Measurements from ENCODE around the gene CYFIP2. TPM values are rescaled to one million over a fixed set of nuclear protein-coding genes. Genes with fewer than 3 reads are reported as not detected.

CYFIP2 gene
- total RNA-seq, 1 donor: 6.5 TPM

DNA sequence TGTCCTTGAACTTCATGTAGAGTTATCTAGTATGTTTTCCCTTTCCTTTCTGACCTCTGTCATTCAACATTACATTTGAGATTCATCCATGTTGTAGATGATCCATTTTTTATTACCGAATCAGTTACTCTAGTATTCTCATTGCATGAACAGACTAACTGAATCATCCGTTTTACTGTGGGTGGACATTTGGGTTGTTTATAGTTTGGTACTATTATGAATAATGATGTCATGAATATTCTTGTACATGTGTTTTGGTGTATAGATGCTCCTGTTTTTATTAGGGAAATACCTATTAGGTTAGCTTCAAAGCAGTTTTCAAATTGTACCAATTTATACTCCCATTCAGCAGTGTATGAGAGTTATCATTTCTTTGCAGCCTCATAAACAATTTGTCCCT is 99.8 kb downstream of the CYFIP2 start:
- no peaks in the 10 kb centered on the region for H4K20me1 ChIP-seq (ENCODE audit: insufficient read depth, low read length)
- no peaks in the 10 kb centered on the region for H3K36me3 ChIP-seq (ENCODE audit: insufficient read depth, low read length)
- no peak overlapping the region for H2AFZ ChIP-seq (ENCODE audit: low read length)
- H3K27ac ChIP-seq (ENCODE audit: low read depth, low read length): no peak overlapping the region
- no peaks in the 10 kb centered on the region for H3K79me2 ChIP-seq (ENCODE audit: insufficient read depth, low read length)
- no peak for DNase-seq (ENCODE audit: insufficient read length, low spot score, missing footprints)
- no peak overlapping the region for H3K4me2 ChIP-seq (ENCODE audit: insufficient read depth, low read length)
- H3K4me1 ChIP-seq (ENCODE audit: insufficient read depth, low read length): peaks cover 7% of the 10 kb centered on the region
- no peaks in the 10 kb centered on the region for H3K27me3 ChIP-seq (ENCODE audit: insufficient read depth, low read length)
- no peaks in the 10 kb centered on the region for H3K9me3 ChIP-seq (ENCODE audit: low read depth, low read length)
- no peak overlapping the region for H3K4me3 ChIP-seq (ENCODE audit: insufficient read depth, low read length)
- TF ChIP-seq, protein P1, sequence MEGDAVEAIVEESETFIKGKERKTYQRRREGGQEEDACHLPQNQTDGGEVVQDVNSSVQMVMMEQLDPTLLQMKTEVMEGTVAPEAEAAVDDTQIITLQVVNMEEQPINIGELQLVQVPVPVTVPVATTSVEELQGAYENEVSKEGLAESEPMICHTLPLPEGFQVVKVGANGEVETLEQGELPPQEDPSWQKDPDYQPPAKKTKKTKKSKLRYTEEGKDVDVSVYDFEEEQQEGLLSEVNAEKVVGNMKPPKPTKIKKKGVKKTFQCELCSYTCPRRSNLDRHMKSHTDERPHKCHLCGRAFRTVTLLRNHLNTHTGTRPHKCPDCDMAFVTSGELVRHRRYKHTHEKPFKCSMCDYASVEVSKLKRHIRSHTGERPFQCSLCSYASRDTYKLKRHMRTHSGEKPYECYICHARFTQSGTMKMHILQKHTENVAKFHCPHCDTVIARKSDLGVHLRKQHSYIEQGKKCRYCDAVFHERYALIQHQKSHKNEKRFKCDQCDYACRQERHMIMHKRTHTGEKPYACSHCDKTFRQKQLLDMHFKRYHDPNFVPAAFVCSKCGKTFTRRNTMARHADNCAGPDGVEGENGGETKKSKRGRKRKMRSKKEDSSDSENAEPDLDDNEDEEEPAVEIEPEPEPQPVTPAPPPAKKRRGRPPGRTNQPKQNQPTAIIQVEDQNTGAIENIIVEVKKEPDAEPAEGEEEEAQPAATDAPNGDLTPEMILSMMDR (IDR thresholded peaks at IDR 0.05; ENCODE audit: extremely low read depth, low read depth, low read length): no peak

- peak overlapping the region; percentile 56 for H2AFZ ChIP-seq (ENCODE audit: low read length)
- no peaks in the 10 kb centered on the region for H3K9me3 ChIP-seq (ENCODE audit: low read depth, low read length)
- peaks cover 19% of the 10 kb centered on the region for H3K4me1 ChIP-seq (ENCODE audit: insufficient read depth, low read length)
- H3K36me3 ChIP-seq (ENCODE audit: insufficient read depth, low read length): no peaks in the 10 kb centered on the region
- H3K4me2 ChIP-seq (ENCODE audit: insufficient read depth, low read length): no peak overlapping the region
- no peaks in the 10 kb centered on the region for H3K27me3 ChIP-seq (ENCODE audit: insufficient read depth, low read length)
- no peaks in the 10 kb centered on the region for H3K79me2 ChIP-seq (ENCODE audit: insufficient read depth, low read length)
- TF ChIP-seq, protein P1 (IDR thresholded peaks at IDR 0.05; ENCODE audit: extremely low read depth, low read depth, low read length): peak; percentile 94
- no peak overlapping the region for H3K4me3 ChIP-seq (ENCODE audit: insufficient read depth, low read length)
- H3K27ac ChIP-seq (ENCODE audit: low read depth, low read length): no peak overlapping the region
- DNase-seq (ENCODE audit: insufficient read length, low spot score, missing footprints): no peak
- no peaks in the 10 kb centered on the region for H4K20me1 ChIP-seq (ENCODE audit: insufficient read depth, low read length)
Observed at GRCh38 chr5:157366741-157367674, 101.1 kb downstream of the CYFIP2 start.

- no peaks in the 10 kb centered on the region for H3K36me3 ChIP-seq (ENCODE audit: insufficient read depth, low read length)
Observed at GRCh38 chr5:157369507-157369906, 103.6 kb downstream of the CYFIP2 start.

DNA sequence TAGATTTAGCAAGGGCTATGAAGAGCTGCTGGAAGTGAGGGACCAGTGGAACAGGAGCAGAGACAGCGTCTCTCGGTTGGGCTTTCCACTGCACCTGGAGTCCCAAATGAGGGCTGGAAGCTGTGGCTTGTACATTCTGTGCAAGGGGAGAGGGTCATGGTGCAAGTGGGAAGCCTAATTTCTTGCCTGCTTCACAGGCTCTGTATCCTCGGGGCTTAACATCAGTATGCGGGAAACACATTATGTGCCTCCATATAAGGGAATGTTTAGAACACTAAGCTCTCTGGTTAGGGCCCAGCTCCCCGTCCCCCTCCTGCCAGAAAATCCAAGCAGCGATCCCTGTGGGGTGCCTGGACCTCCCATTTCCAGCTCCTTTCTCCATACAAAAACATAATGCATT is 105.0 kb downstream of the CYFIP2 start:
- Histone ChIP-seq H3K27me3 (ENCODE audit: insufficient read depth, low read length) (no peaks in the 10 kb centered on the region), H3K4me2 (ENCODE audit: insufficient read depth, low read length) (no peak overlapping the region), H3K4me3 (ENCODE audit: insufficient read depth, low read length) (no peak overlapping the region), H3K79me2 (ENCODE audit: insufficient read depth, low read length) (no peaks in the 10 kb centered on the region), H3K4me1 (ENCODE audit: insufficient read depth, low read length) (peaks cover 30% of the 10 kb centered on the region), H3K36me3 (ENCODE audit: insufficient read depth, low read length) (no peaks in the 10 kb centered on the region), H3K27ac (ENCODE audit: low read depth, low read length) (peak overlapping the region; percentile 24), H4K20me1 (ENCODE audit: insufficient read depth, low read length) (no peaks in the 10 kb centered on the region), H2AFZ (ENCODE audit: low read length) (peak overlapping the region; percentile 71), H3K9me3 (ENCODE audit: low read depth, low read length) (no peaks in the 10 kb centered on the region)
- no peak for DNase-seq (ENCODE audit: insufficient read length, low spot score, missing footprints)
- TF ChIP-seq, protein P1 (IDR thresholded peaks at IDR 0.05; ENCODE audit: extremely low read depth, low read depth, low read length): no peak

More at GRCh38 chr5:157369507-157369906, 103.6 kb downstream of the CYFIP2 start:
- Histone ChIP-seq H3K27me3 (ENCODE audit: insufficient read depth, low read length) (no peaks in the 10 kb centered on the region), H3K4me2 (ENCODE audit: insufficient read depth, low read length) (no peak overlapping the region), H3K79me2 (ENCODE audit: insufficient read depth, low read length) (no peaks in the 10 kb centered on the region), H2AFZ (ENCODE audit: low read length) (no peak overlapping the region), H3K4me3 (ENCODE audit: insufficient read depth, low read length) (no peak overlapping the region), H3K9me3 (ENCODE audit: low read depth, low read length) (no peaks in the 10 kb centered on the region), H3K27ac (ENCODE audit: low read depth, low read length) (no peak overlapping the region), H3K4me1 (ENCODE audit: insufficient read depth, low read length) (peaks cover 30% of the 10 kb centered on the region), H4K20me1 (ENCODE audit: insufficient read depth, low read length) (no peaks in the 10 kb centered on the region)
- TF ChIP-seq, protein P1 (IDR thresholded peaks at IDR 0.05; ENCODE audit: extremely low read depth, low read depth, low read length): no peak
- no peak for DNase-seq (ENCODE audit: insufficient read length, low spot score, missing footprints)
